Cardiac muscle cell (in vitro differentiated cells and primary cell): ENCODE results near the gene LRP11. TPM values are rescaled to one million over a fixed set of nuclear protein-coding genes. Genes with fewer than 3 reads are reported as not detected.

ENCODE experiments used
- DNase-seq, 2 donors: peaks; one replicate each; pipeline versions ENCODE4 v3.0.0 to v3.0.0-alpha.2; 2010 to 2017; ENCODE audit warnings: low read depth in 1 of 2, low spot score in 1 of 2
- H3K27ac ChIP-seq: fragments of 200-600 bp; sonication (generic); 2 replicates; pipeline ENCODE4 v1.5.1; 2016
- H3K27me3 ChIP-seq: fragments of 200-600 bp; sonication (generic); 2 replicates; pipeline ENCODE4 v1.6.0; 2016; ENCODE audit warnings: control low read depth
- H3K36me3 ChIP-seq: fragments of 200-600 bp; sonication (generic); 2 replicates; pipeline ENCODE4 v1.5.1; 2016; ENCODE audit warnings: control low read depth
- H3K4me1 ChIP-seq: fragments of 200-600 bp; sonication (generic); 2 replicates; pipeline ENCODE4 v1.8.1; 2017; ENCODE audit warnings: low read depth, mild to moderate bottlenecking, mixed run types
- H3K4me3 ChIP-seq: fragments of 200-600 bp; sonication (generic); 2 replicates; pipeline ENCODE4 v1.5.1; 2016; ENCODE audit warnings: mild to moderate bottlenecking
- H3K9me3 ChIP-seq: fragments of 200-600 bp; sonication (generic); 2 replicates; pipeline ENCODE4 v1.5.1; 2017; ENCODE audit warnings: low read depth, mild to moderate bottlenecking, control low read depth
- CTCF ChIP-seq: IDR thresholded peaks from 2 replicates; pipeline ENCODE4 v1.5.1; 2012; ENCODE audit warnings: low read depth, mild to moderate bottlenecking, low read length
- polyA plus RNA-seq: library from polyadenylated mRNA; unstranded; fragments of >200 nt; fragmentation: Nextera tagmentation; extraction: Ambion mirVana; gene quantifications from 2 replicates; pipeline ENCODE4 v1.2.1, GENCODE V29; 2016
- total RNA-seq: library from RNA; depleted of rRNA; stranded (reverse); fragments of >200 nt; gene quantifications from 2 replicates; pipeline ENCODE4 v1.2.3, GENCODE V29; 2016

Gene LRP11
- total and polyA plus RNA-seq, 2 experiments from 2014 or later = 11.3 to 17.7 TPM

GRCh38 chr6:149861603-149862423 is 2.3 kb downstream of the LRP11 start:
- Histone ChIP-seq H3K4me3 (no peak overlapping the region), H3K9me3 (no peaks in the 10 kb centered on the region), H3K4me1 (no peaks in the 10 kb centered on the region), H3K36me3 (no peaks in the 10 kb centered on the region), H3K27me3 (peaks cover 13% of the 10 kb centered on the region), H3K27ac (no peak overlapping the region)
- no peak for DNase-seq
- no peak for TF ChIP-seq CTCF

- TF ChIP-seq CTCF = no peak
- no peaks in the 10 kb centered on the region for H3K9me3 ChIP-seq
- peaks cover 13% of the 10 kb centered on the region for H3K27me3 ChIP-seq
- no peaks in the 10 kb centered on the region for H3K4me1 ChIP-seq
- H3K36me3 ChIP-seq = no peaks in the 10 kb centered on the region
- H3K4me3 ChIP-seq = no peak overlapping the region
- no peak overlapping the region for H3K27ac ChIP-seq
- DNase-seq = no peak
Measured at GRCh38 chr6:149860834-149861602, 3.1 kb downstream of the LRP11 start.

GRCh38 chr6:149860513-149860833 is 3.7 kb downstream of the LRP11 start:
- Histone ChIP-seq H3K27ac (no peak overlapping the region), H3K4me3 (no peak overlapping the region), H3K9me3 (no peaks in the 10 kb centered on the region), H3K36me3 (no peaks in the 10 kb centered on the region), H3K27me3 (peaks cover 13% of the 10 kb centered on the region), H3K4me1 (peaks cover 4% of the 10 kb centered on the region)
- no peak for DNase-seq
- no peak for TF ChIP-seq CTCF

- H3K36me3 ChIP-seq = no peaks in the 10 kb centered on the region
- H3K27me3 ChIP-seq = peaks cover 13% of the 10 kb centered on the region
- TF ChIP-seq CTCF = no peak
- peaks cover 8% of the 10 kb centered on the region for H3K4me1 ChIP-seq
- no peaks in the 10 kb centered on the region for H3K9me3 ChIP-seq
- no peak overlapping the region for H3K4me3 ChIP-seq
- no peak overlapping the region for H3K27ac ChIP-seq
- DNase-seq = no peak
Measured at GRCh38 chr6:149859938-149860337, 4.2 kb downstream of the LRP11 start.

- peak in 1 of 2 donors; percentile 84 for DNase-seq
- Histone ChIP-seq H3K27me3 (peaks cover 13% of the 10 kb centered on the region), H3K27ac (no peak overlapping the region), H3K4me1 (peaks cover 8% of the 10 kb centered on the region), H3K9me3 (no peaks in the 10 kb centered on the region), H3K36me3 (no peaks in the 10 kb centered on the region), H3K4me3 (no peak overlapping the region)
- TF ChIP-seq CTCF = no peak
Measured at GRCh38 chr6:149859368-149859767, 4.8 kb downstream of the LRP11 start.
